Panc1 (cell line): ENCODE data around the gene CDH15. TPM values are rescaled to one million over a fixed set of nuclear protein-coding genes. Genes with fewer than 3 reads are reported as not detected.

Experiments used
- ATAC-seq: fragments of 200-7000 bp; cut with Tn5 transposase; 2 replicates; pipeline ENCODE4 v1.9.1; 2020; ENCODE audit warnings: mild to moderate bottlenecking, moderate library complexity
- BruUV-seq: library from RNA; stranded (reverse); fragments of 400-500 nt; replicated peaks from 2 replicates; lab custom pipeline; 2021; lab: Mats Ljungman, UMichigan
- CTCF ChIA-PET: fragments of 300-600 bp; sonication (Branson Sonifier 250); formaldehyde crosslinking; loops from one replicate; lab custom pipeline; 2022; ENCODE audit warnings: antibody characterized with exemption; lab: Charles Lee
- POLR2A ChIA-PET: fragments of 300-600 bp; sonication (Branson Sonifier 250); formaldehyde crosslinking; loops from one replicate; lab custom pipeline; 2022; ENCODE audit warnings: antibody characterized with exemption; lab: Charles Lee
- DNase-seq: peaks from one replicate; pipeline ENCODE4 v3.0.0-alpha.2; 2010; ENCODE audit warnings: low read depth, low spot score
- H3K27ac ChIP-seq: 2 replicates; pipeline ENCODE4 v1.5.1; 2011; ENCODE audit warnings: mild to moderate bottlenecking, low read length, inconsistent platforms
- H3K27me3 ChIP-seq: fragments of 200-500 bp; sonication (Bioruptor generic); 2 replicates; pipeline ENCODE4 v1.6.0; 2014; ENCODE audit warnings: low read length, inconsistent platforms; ENCODE audit not compliant: control insufficient read depth, insufficient read depth
- H3K36me3 ChIP-seq: fragments of 200-500 bp; sonication (Bioruptor generic); 2 replicates; pipeline ENCODE4 v1.5.1; 2014; ENCODE audit warnings: inconsistent platforms, mild to moderate bottlenecking, low read length, moderate library complexity; ENCODE audit not compliant: control insufficient read depth, insufficient read depth
- H3K4me1 ChIP-seq: 2 replicates; pipeline ENCODE4 v1.5.1; 2011; ENCODE audit warnings: inconsistent platforms, mild to moderate bottlenecking, low read length, moderate library complexity; ENCODE audit not compliant: control insufficient read depth, insufficient read depth
- H3K4me3 ChIP-seq, 2 experiments: 2 replicates each; pipeline ENCODE4 v1.5.1; 2011 to 2012; ENCODE audit warnings: low read depth in 2 of 2, low read length in 2 of 2, mild to moderate bottlenecking in 2 of 2, inconsistent platforms in 1 of 2, moderate library complexity in 1 of 2
- H3K9me3 ChIP-seq: fragments of 200-500 bp; sonication (Bioruptor generic); 2 replicates; pipeline ENCODE4 v1.5.1; 2014; ENCODE audit warnings: low read depth, mild to moderate bottlenecking, inconsistent platforms, low read length, moderate library complexity; ENCODE audit not compliant: control insufficient read depth, insufficient read depth
- POLR2AphosphoS5 ChIP-seq: IDR thresholded peaks from 2 replicates; pipeline ENCODE4 v1.6.1; 2012; ENCODE audit warnings: mild to moderate bottlenecking, low read depth, low read length, moderate library complexity
- SIN3A ChIP-seq: IDR thresholded peaks from 2 replicates; pipeline ENCODE4 v1.6.1; 2012; ENCODE audit warnings: low read depth, mild to moderate bottlenecking, low read length, moderate library complexity, borderline replicate concordance; ENCODE audit not compliant: insufficient read depth
- TCF7L2 ChIP-seq: IDR thresholded peaks from 2 replicates; pipeline ENCODE4 v1.6.1; 2011; ENCODE audit warnings: mild to moderate bottlenecking, low read depth, low read length, inconsistent platforms
- in situ Hi-C: cut with HindIII; loops from 2 replicates; pipeline ENCODE4 v1.10.0; 2016; ENCODE audit warnings: low sequenced_read_pairs, low pct_unique_long_range_greater_than_20kb
- intact Hi-C: fragments of 100-400 bp; cut with micrococcal nuclease; formaldehyde crosslinking; loops from one replicate; pipeline ENCODE4 v1.10.0; 2022; ENCODE audit not compliant: unreplicated experiment
- total RNA-seq: library from RNA; stranded (reverse); gene quantifications from one replicate; pipeline ENCODE4 v1.2.1, GENCODE V29; 2021; ENCODE audit not compliant: unreplicated experiment
- TF ChIP-seq, protein P1 (sequence below): fragments of 450-650 bp; IDR thresholded peaks from 2 replicates; pipeline ENCODE4 v1.5.1; 2017; ENCODE audit warnings: mild to moderate bottlenecking
- TF ChIP-seq, protein P2 (sequence below), 2 experiments: IDR thresholded peaks; 2 replicates each; pipeline ENCODE4 v1.6.1; 2011 to 2012; ENCODE audit warnings: low read depth in 2 of 2, control low read depth in 1 of 2, low read length in 1 of 2, mild to moderate bottlenecking in 1 of 2, moderate library complexity in 1 of 2; ENCODE audit not compliant: insufficient read depth in 1 of 2

Gene CDH15
- total RNA-seq, 1 experiment from 2014 or later, result 0.51 TPM

DNA sequence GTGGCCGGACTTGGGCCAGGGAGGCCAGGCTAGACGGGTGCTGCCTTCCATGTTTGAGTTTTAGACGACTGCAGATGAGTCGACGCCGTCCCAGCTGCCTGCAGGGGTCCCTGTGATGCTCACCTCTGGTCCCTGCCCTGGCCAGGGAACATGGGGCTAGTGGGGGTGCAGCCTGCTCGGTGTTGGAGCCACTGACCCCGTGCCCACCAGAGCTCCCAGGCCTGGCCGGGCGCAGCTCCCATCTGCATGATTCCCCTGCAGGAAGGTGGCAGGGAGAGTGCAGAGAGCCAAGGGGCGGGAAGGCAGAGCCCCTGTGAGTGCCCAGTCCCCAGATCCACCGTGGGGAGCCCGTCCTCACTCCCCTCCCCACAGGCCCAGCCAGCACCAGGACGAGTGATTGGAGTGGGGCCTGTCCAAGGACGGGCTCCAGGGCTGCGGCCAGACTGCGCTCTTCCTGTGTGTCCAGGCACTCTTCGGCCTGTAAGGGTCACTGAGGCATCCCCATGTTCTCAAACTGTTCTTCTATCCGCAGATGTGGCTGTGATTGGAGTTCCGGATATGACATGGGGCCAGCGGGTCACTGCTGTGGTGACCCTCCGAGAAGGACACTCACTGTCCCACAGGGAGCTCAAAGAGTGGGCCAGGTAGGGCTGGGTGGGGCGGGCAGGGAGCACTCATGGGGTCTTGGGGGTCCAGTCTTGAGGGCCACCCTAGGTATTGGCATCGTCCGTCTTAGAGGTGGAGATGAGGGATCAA is 26.0 kb upstream of the CDH15 start:
- H3K36me3 ChIP-seq, result no peaks in the 10 kb centered on the region

DNA sequence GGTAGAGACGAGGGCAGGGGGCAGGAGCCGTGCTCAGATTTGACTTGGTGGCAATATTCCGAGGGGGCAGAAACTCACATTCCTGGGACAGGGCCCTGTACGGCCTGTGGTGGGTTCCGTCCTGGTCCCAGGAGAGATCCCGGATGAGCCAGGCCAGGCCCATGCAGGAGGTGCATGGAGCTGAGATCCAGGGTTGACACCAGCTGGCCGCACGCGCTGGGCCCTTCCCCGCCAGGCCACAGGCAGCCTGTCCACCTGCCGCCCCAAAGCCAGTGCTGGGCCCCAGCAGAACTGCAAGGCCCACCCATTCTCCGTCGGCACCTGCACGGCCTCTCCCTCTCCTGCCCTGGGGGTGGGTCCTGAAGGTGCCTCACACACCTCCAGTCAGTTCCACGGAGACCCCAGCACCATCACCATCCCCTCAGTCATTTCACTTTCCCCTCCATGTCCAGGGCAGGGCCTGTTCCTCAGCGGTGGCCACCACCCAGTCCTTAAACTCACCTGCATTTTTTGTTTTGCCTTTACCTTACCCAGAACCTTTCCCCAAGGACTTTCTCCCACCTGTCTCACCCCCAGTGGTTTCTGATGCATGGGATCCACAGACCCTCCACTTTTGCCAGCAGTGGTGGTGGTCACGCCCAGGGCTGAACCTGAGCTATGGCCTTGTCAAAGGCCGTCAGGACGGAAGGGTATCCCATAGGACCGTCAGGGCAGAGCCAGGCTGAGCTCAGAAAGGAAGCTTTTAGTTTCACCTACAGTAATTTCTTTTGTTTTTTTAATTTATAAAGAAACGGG is 25.1 kb upstream of the CDH15 start:
- BruUV-seq, result no TSS peak
- H3K4me1 ChIP-seq, result no peaks in the 10 kb centered on the region
- H3K4me3 ChIP-seq, result no peak overlapping the region
- DNase-seq, result no peak
- no peak overlapping the region for H3K27ac ChIP-seq
- no peaks in the 10 kb centered on the region for H3K9me3 ChIP-seq
- no peak for ATAC-seq
- ChIA-PET POLR2A (no interaction called here), CTCF (no interaction called here)
- TF ChIP-seq SIN3A, result no peak
- no peak for TF ChIP-seq POLR2AphosphoS5
- TF ChIP-seq, protein P1, sequence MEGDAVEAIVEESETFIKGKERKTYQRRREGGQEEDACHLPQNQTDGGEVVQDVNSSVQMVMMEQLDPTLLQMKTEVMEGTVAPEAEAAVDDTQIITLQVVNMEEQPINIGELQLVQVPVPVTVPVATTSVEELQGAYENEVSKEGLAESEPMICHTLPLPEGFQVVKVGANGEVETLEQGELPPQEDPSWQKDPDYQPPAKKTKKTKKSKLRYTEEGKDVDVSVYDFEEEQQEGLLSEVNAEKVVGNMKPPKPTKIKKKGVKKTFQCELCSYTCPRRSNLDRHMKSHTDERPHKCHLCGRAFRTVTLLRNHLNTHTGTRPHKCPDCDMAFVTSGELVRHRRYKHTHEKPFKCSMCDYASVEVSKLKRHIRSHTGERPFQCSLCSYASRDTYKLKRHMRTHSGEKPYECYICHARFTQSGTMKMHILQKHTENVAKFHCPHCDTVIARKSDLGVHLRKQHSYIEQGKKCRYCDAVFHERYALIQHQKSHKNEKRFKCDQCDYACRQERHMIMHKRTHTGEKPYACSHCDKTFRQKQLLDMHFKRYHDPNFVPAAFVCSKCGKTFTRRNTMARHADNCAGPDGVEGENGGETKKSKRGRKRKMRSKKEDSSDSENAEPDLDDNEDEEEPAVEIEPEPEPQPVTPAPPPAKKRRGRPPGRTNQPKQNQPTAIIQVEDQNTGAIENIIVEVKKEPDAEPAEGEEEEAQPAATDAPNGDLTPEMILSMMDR, result no peak
- no peak for TF ChIP-seq TCF7L2
- H3K36me3 ChIP-seq, result no peaks in the 10 kb centered on the region
- H3K27me3 ChIP-seq, result no peaks in the 10 kb centered on the region
- in situ Hi-C loops, result no loop called here
- intact Hi-C loops, result no loop called here

More for the DNA sequence above, 26.0 kb upstream of the CDH15 start:
- BruUV-seq, result no TSS peak
- Histone ChIP-seq H3K4me3 (no peak overlapping the region), H3K4me1 (no peaks in the 10 kb centered on the region), H3K27me3 (no peaks in the 10 kb centered on the region), H3K9me3 (no peaks in the 10 kb centered on the region), H3K27ac (no peak overlapping the region)
- ChIA-PET CTCF (no interaction called here), POLR2A (no interaction called here)
- TF ChIP-seq, protein P2, sequence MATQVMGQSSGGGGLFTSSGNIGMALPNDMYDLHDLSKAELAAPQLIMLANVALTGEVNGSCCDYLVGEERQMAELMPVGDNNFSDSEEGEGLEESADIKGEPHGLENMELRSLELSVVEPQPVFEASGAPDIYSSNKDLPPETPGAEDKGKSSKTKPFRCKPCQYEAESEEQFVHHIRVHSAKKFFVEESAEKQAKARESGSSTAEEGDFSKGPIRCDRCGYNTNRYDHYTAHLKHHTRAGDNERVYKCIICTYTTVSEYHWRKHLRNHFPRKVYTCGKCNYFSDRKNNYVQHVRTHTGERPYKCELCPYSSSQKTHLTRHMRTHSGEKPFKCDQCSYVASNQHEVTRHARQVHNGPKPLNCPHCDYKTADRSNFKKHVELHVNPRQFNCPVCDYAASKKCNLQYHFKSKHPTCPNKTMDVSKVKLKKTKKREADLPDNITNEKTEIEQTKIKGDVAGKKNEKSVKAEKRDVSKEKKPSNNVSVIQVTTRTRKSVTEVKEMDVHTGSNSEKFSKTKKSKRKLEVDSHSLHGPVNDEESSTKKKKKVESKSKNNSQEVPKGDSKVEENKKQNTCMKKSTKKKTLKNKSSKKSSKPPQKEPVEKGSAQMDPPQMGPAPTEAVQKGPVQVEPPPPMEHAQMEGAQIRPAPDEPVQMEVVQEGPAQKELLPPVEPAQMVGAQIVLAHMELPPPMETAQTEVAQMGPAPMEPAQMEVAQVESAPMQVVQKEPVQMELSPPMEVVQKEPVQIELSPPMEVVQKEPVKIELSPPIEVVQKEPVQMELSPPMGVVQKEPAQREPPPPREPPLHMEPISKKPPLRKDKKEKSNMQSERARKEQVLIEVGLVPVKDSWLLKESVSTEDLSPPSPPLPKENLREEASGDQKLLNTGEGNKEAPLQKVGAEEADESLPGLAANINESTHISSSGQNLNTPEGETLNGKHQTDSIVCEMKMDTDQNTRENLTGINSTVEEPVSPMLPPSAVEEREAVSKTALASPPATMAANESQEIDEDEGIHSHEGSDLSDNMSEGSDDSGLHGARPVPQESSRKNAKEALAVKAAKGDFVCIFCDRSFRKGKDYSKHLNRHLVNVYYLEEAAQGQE (IDR thresholded peaks at IDR 0.05; ENCODE audit: insufficient read depth in 1 of 2, low read depth in 2 of 2, low read length in 1 of 2), result no peak
- DNase-seq, result no peak
- no peak for ATAC-seq
- intact Hi-C loops, result no loop called here
- in situ Hi-C loops, result no loop called here
